Spleen (tissue), 11 donors: ENCODE results near the gene ACLY. TPM values are rescaled to one million over a fixed set of nuclear protein-coding genes. Genes with fewer than 3 reads are reported as not detected.
A peak's percentile ranks its signal among the peaks of the same experiment; 100 is the strongest.

ENCODE experiments used
- DNase-seq: peaks from one replicate; pipeline ENCODE4 v3.0.0-alpha.2; 2020
- H3K27ac ChIP-seq, 8 donors: fragments of 200-600 bp; sonication (generic) in 7 of 8; 1 replicate in 4 of 8; 2 replicates in 4 of 8; pipeline versions ENCODE4 v1.5.0 to v1.8.0; 2016 to 2021; ENCODE audit warnings: inconsistent platforms in 4 of 8, mild to moderate bottlenecking in 4 of 8, moderate library complexity in 1 of 8
- H3K27me3 ChIP-seq, 7 donors: fragments of 200-600 bp; sonication (generic) in 6 of 7; replicated peaks in 1 of 7; 1 replicate in 4 of 7; 2 replicates in 3 of 7; pipeline versions ENCODE4 v1.5.0 to v1.8.0; 2016 to 2021; ENCODE audit warnings: inconsistent platforms in 3 of 7, mild to moderate bottlenecking in 1 of 7
- H3K36me3 ChIP-seq, 6 donors: fragments of 200-600 bp; sonication (generic) in 5 of 6; 1 replicate in 4 of 6; 2 replicates in 2 of 6; pipeline versions ENCODE4 v1.5.0 to v1.8.0; 2016 to 2021; ENCODE audit warnings: inconsistent platforms in 2 of 6
- H3K4me1 ChIP-seq, 6 donors: fragments of 200-600 bp; sonication (generic) in 5 of 6; 1 replicate in 3 of 6; 2 replicates in 3 of 6; pipeline versions ENCODE4 v1.5.0 to v1.8.0; 2016 to 2021; ENCODE audit warnings: inconsistent platforms in 3 of 6
- H3K4me3 ChIP-seq, 8 donors: fragments of 200-600 bp; sonication (generic) in 7 of 8; 1 replicate in 4 of 8; 2 replicates in 4 of 8; pipeline versions ENCODE4 v1.5.0 to v1.8.0; 2016 to 2021; ENCODE audit warnings: inconsistent platforms in 4 of 8, mild to moderate bottlenecking in 4 of 8, moderate library complexity in 2 of 8
- H3K9me3 ChIP-seq, 8 donors: fragments of 200-600 bp; sonication (generic) in 7 of 8; 1 replicate in 4 of 8; 2 replicates in 4 of 8; pipeline versions ENCODE4 v1.5.0 to v1.8.0; 2016 to 2021; ENCODE audit warnings: inconsistent platforms in 4 of 8
- POLR2A ChIP-seq, 3 donors: fragments of 450-650 bp; IDR thresholded peaks; one replicate each; pipeline ENCODE4 v1.5.1; 2017; ENCODE audit warnings: antibody characterized with exemption in 3 of 3, mild to moderate bottlenecking in 1 of 3
- POLR2AphosphoS5 ChIP-seq, 3 donors: sonication (generic); formaldehyde crosslinking; IDR thresholded peaks; one replicate each; pipeline ENCODE4 v1.5.1; 2017; ENCODE audit warnings: antibody characterized with exemption in 3 of 3
- WGBS, 5 donors: extraction: QIAGEN DNeasy Blood & Tissue Kit in 3 of 5; methylation state at CpG; one replicate each; pipeline versions ENCODE4 v1.1.5 to v1.1.7; 2013 to 2018; 5-methylcytosine and 5-hydroxymethylcytosine counted together
- intact Hi-C: fragments of 100-400 bp; cut with DNase I; formaldehyde crosslinking; loops from one replicate; pipeline ENCODE4 v1.15.0; 2023; ENCODE audit warnings: low total_unique reads
- polyA plus RNA-seq, 3 donors: library from polyadenylated mRNA; stranded (reverse); fragments of 200-250 nt; gene quantifications; one replicate each; pipeline ENCODE4 v1.2.1, GENCODE V29; 2013
- total RNA-seq, 7 donors: library from RNA; depleted of rRNA in 3 of 7; stranded (reverse); fragments of >200 nt in 3 of 7; fragmentation: NEBNext Ultra II Directional in 4 of 7; extraction: Animal tissue kit (Norgen Biotek cat#: 25700) in 4 of 7; gene quantifications; one replicate each; pipeline versions ENCODE4 v1.1.0 to v1.2.1, GENCODE V29; 2016 to 2021
- TF ChIP-seq, protein P1 (sequence below), 11 experiments: fragments of 200-600 bp in 7 of 11; fragments of 450-650 bp in 4 of 11; sonication (generic) in 4 of 11; IDR thresholded peaks in 8 of 11; conservative IDR thresholded peaks in 3 of 11; 1 replicate in 7 of 11; 2 replicates in 4 of 11; pipeline versions ENCODE4 v1.4.0 to v1.8.0; 2016 to 2021; ENCODE audit warnings: antibody characterized with exemption in 11 of 11, inconsistent platforms in 4 of 11, mild to moderate bottlenecking in 1 of 11
- donor health status: healthy with polysubstance abuse.
- donor health status: DM: no; HTN: no; CAD: no; lungs with moderate emphysema.
- donor health status: DM: no; HTN: no; CAD: no.
- donor health status: Bipolar disorder and iron deficiency.
- donor health status: healthy.
- donor health status: DM: no; HTN: no; CAD: no.
- donor health status: DM: yes; HTN: yes; CAD: no.

The ACLY gene
- total and polyA plus RNA-seq, 10 donors: 17.7 to 112 (median 80.2) TPM

DNA sequence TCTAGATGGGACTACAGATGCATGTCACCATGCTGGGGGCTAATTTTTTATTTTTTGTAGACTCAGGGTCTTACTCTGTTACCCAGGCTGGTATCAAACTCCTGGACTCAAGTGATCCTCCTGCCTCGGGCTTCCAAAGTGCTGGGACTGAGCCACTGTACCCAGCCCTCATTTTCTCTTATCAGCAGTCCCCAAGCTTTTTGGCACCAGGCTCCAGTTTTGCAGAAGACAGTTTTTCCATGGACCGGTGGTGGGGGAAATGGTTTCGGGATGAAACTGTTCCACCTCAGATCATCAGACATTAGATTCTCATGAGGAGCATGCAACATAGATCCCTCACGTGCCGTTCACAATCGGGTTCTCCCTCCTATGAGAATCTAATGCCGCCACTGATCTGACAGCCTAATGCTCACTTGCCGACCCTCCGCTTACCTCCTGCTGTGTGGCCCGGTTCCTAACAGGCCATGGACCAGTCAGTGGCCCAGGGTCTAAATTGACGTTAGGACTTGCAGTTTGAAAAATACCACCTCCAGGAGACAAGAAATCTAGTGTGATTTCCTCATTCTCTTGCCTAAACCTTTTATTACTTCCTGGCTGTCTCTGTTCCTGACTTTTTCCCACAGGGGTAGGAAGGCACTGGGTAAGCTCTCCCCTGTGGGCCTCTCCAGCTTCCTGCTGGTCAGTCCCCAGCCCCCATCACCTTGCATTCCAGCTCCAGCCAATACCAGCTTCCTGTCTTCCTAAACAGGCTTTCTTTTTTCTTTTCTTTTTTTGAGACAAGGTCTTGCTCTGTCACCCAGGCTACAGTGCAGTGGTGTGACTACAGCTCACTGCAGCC is 38.5 kb upstream of the ACLY start:
- H3K4me3 ChIP-seq: no peak overlapping the region
- H3K27me3 ChIP-seq: no peaks in the 10 kb centered on the region
- H3K27ac ChIP-seq: no peak overlapping the region
- no peak for DNase-seq
- H3K4me1 ChIP-seq: peaks cover 0 to 25% (median 8%) of the 10 kb centered on the region in 6 donors
- intact Hi-C loops: no loop called here
- H3K36me3 ChIP-seq: no peaks in the 10 kb centered on the region
- H3K9me3 ChIP-seq: no peaks in the 10 kb centered on the region
- TF ChIP-seq, protein P1, sequence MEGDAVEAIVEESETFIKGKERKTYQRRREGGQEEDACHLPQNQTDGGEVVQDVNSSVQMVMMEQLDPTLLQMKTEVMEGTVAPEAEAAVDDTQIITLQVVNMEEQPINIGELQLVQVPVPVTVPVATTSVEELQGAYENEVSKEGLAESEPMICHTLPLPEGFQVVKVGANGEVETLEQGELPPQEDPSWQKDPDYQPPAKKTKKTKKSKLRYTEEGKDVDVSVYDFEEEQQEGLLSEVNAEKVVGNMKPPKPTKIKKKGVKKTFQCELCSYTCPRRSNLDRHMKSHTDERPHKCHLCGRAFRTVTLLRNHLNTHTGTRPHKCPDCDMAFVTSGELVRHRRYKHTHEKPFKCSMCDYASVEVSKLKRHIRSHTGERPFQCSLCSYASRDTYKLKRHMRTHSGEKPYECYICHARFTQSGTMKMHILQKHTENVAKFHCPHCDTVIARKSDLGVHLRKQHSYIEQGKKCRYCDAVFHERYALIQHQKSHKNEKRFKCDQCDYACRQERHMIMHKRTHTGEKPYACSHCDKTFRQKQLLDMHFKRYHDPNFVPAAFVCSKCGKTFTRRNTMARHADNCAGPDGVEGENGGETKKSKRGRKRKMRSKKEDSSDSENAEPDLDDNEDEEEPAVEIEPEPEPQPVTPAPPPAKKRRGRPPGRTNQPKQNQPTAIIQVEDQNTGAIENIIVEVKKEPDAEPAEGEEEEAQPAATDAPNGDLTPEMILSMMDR (IDR thresholded peaks at IDR 0.05 in 8 of 11, conservative IDR thresholded peaks at IDR 0.05 in 3 of 11): no peak
- TF ChIP-seq POLR2AphosphoS5 (IDR thresholded peaks at IDR 0.05) (no peak), POLR2A (IDR thresholded peaks at IDR 0.05) (no peak)
- 53 to 63% (median 58%) methylated on average over 11 of the region's 11 CpGs for WGBS, 5 donors

DNA sequence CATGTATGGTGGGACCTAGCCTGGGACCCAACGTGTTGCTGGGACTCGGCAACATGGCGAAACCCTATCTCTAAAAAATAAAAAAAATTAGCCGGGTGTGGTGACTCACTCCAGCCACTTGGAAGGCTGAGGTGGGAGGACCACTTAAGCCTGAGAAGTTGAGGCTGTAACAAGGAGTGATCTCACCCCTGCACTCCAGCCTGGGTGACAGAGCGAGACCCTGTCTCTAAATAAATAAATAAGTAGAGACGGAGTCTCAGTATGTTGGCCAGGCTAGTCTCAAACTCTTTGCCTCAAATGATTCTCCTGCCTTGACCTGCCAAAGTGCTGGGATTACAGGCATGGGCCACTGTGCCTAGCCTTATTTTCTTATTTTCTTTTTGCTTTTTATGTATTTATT is 37.8 kb upstream of the ACLY start:
- WGBS, 5 donors: 82 to 95% (median 93%) methylated on average over 6 of the region's 6 CpGs
- Histone ChIP-seq H3K4me1 (peaks cover 0 to 25% (median 9%) of the 10 kb centered on the region in 6 donors), H3K4me3 (no peak overlapping the region), H3K27me3 (no peaks in the 10 kb centered on the region), H3K9me3 (no peaks in the 10 kb centered on the region), H3K27ac (no peak overlapping the region), H3K36me3 (no peaks in the 10 kb centered on the region)
- no peak for DNase-seq
- TF ChIP-seq POLR2A (IDR thresholded peaks at IDR 0.05): no peak
- TF ChIP-seq, protein P1 (IDR thresholded peaks at IDR 0.05 in 8 of 11, conservative IDR thresholded peaks at IDR 0.05 in 3 of 11): no peak
- TF ChIP-seq POLR2AphosphoS5 (IDR thresholded peaks at IDR 0.05): no peak
- intact Hi-C loops: no loop called here

DNA sequence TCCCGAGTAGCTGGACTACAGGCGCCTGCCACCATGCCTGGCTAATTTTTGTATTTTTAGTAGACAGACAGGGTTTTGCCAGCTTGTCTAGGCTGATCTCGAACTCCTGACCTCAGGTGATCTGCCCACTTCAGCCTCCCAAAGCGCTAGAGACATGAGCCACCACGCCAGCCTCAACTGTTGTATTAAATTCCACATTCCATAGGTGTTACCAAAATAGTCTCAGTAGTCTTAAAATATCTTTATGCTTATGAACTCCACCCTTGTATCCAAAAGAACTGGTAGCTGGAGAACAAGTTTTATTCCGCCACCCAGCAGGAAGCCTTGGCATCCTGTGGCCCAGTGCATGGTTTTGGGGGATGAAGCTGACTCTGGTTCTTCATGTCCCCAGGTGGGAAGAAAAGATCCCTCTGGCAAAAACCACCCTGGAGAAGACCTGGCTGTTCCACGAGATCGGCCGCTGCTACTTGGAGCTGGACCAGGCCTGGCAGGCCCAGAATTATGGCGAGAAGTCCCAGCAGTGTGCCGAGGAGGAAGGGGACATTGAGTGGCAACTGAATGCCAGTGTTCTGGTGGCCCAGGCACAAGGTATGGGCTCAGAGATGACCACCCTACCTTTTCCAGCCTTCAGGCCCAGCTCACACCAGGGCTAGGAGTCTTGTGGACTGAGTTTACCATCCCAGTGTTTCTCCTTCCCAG is 30.2 kb upstream of the ACLY start:
- Histone ChIP-seq H3K27me3 (no peaks in the 10 kb centered on the region), H3K36me3 (no peaks in the 10 kb centered on the region), H3K9me3 (no peaks in the 10 kb centered on the region), H3K27ac (no peak overlapping the region), H3K4me1 (peaks cover 0 to 4% (median 0%) of the 10 kb centered on the region in 6 donors), H3K4me3 (no peak overlapping the region)
- TF ChIP-seq POLR2AphosphoS5 (IDR thresholded peaks at IDR 0.05) (no peak), POLR2A (IDR thresholded peaks at IDR 0.05) (no peak)
- TF ChIP-seq, protein P1 (IDR thresholded peaks at IDR 0.05 in 8 of 11, conservative IDR thresholded peaks at IDR 0.05 in 3 of 11): no peak
- DNase-seq: no peak
- 77 to 88% (median 86%) methylated on average over 6 to 11 of the region's 11 CpGs for WGBS, 5 donors
- intact Hi-C loops: no loop called here

DNA sequence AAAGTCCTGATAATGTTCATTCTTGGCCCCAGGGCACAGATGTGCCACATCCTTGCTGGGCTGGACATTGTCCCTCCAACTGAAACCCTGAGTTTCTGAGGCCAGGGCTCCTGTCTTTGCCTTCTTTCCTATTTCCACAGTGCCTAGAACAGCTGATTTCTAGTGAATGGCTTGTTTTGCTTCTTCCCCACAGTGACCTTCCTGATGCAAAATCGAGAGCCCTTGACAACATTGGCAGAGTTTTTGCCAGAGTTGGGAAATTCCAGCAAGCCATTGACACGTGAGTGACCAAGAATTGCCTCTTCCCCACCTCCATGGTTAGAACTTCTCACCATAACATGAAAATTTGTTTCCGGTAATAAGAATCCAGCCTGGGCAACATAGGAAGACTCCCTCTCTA is 26.2 kb upstream of the ACLY start:
- Histone ChIP-seq H3K36me3 (no peaks in the 10 kb centered on the region), H3K27ac (peak overlapping the region in 6 of 8 donors; percentile 20 to 55 (median 36)), H3K9me3 (no peaks in the 10 kb centered on the region), H3K27me3 (no peaks in the 10 kb centered on the region), H3K4me3 (no peak overlapping the region), H3K4me1 (no peaks in the 10 kb centered on the region)
- intact Hi-C loops: no loop called here
- WGBS, 5 donors: 41 to 64% (median 58%) methylated on average over 3 of the region's 3 CpGs
- DNase-seq: no peak
- TF ChIP-seq POLR2AphosphoS5 (IDR thresholded peaks at IDR 0.05) (no peak), POLR2A (IDR thresholded peaks at IDR 0.05) (no peak)
- TF ChIP-seq, protein P1 (IDR thresholded peaks at IDR 0.05 in 8 of 11, conservative IDR thresholded peaks at IDR 0.05 in 3 of 11): no peak
